ENCODE data around the gene MEF2A. TPM values are rescaled to one million over a fixed set of nuclear protein-coding genes. Genes with fewer than 3 reads are reported as not detected.
A peak's percentile ranks its signal among the peaks of the same experiment; 100 is the strongest.
"Not testable (repeated sequence)": the region's sequence is repeated elsewhere in the genome, so short reads cannot be mapped to it uniquely, and the experiment has no call there.

The MEF2A gene
- total RNA-seq, 2 experiments from 2014 or later: 16.5 to 20.9 TPM

GRCh38 chr15:99741835-99742234, 176.1 kb downstream of the MEF2A start:
- intact Hi-C loops (cut with DNase I, micrococcal nuclease): no loop called here
- ChIA-PET POLR2A (no interaction called here), CTCF (interaction anchor here (1.8 kb wide), 1 partner anchor 470 kb away, joined by 5 read pairs; no protein-coding TSS in a partner anchor)
- DNase-seq (no peak), ATAC-seq (no peak)
- Mint-ChIP-seq H3K27me3 (no peaks in the 10 kb centered on the region), H3K4me1 (no peaks in the 10 kb centered on the region), H3K36me3 (ENCODE audit: low read depth) (no peaks in the 10 kb centered on the region), H3K27ac (no peak overlapping the region), H3K9me3 (ENCODE audit: low read depth) (no peaks in the 10 kb centered on the region), H3K4me3 (no peak overlapping the region)

GRCh38 chr15:99744142-99744541, 178.4 kb downstream of the MEF2A start:
- H3K27me3 Mint-ChIP-seq: no peaks in the 10 kb centered on the region
- no peak overlapping the region for H3K27ac Mint-ChIP-seq
- no peaks in the 10 kb centered on the region for H3K36me3 Mint-ChIP-seq (ENCODE audit: low read depth)
- intact Hi-C loops (cut with DNase I, micrococcal nuclease): no loop called here
- ChIA-PET POLR2A (no interaction called here), CTCF (no interaction called here)
- ATAC-seq (no peak), DNase-seq (no peak)
- no peaks in the 10 kb centered on the region for H3K4me1 Mint-ChIP-seq
- H3K9me3 Mint-ChIP-seq (ENCODE audit: low read depth): no peaks in the 10 kb centered on the region
- no peak overlapping the region for H3K4me3 Mint-ChIP-seq

- Mint-ChIP-seq H3K4me1 (no peaks in the 10 kb centered on the region), H3K27ac (no peak overlapping the region), H3K9me3 (ENCODE audit: low read depth) (no peaks in the 10 kb centered on the region), H3K27me3 (no peaks in the 10 kb centered on the region), H3K36me3 (ENCODE audit: low read depth) (no peaks in the 10 kb centered on the region), H3K4me3 (no peak overlapping the region)
- intact Hi-C loops (cut with DNase I, micrococcal nuclease): no loop called here
- ChIA-PET CTCF (no interaction called here), POLR2A (no interaction called here)
- DNase-seq (no peak), ATAC-seq (no peak)
Observed at GRCh38 chr15:99745370-99746086, 179.7 kb downstream of the MEF2A start.

GRCh38 chr15:99749386-99749785, 183.6 kb downstream of the MEF2A start:
- intact Hi-C loops (cut with DNase I, micrococcal nuclease): no loop called here
- DNase-seq (no peak), ATAC-seq (no peak)
- Mint-ChIP-seq H3K36me3 (ENCODE audit: low read depth) (no peaks in the 10 kb centered on the region), H3K4me3 (no peak overlapping the region), H3K27ac (no peak overlapping the region), H3K9me3 (ENCODE audit: low read depth) (no peaks in the 10 kb centered on the region), H3K4me1 (no peaks in the 10 kb centered on the region), H3K27me3 (no peaks in the 10 kb centered on the region)
- ChIA-PET CTCF (no interaction called here), POLR2A (no interaction called here)

GRCh38 chr15:99750326-99750725, 184.5 kb downstream of the MEF2A start:
- ATAC-seq; H3K27me3 Mint-ChIP-seq; DNase-seq; H3K9me3 Mint-ChIP-seq (ENCODE audit: low read depth); POLR2A ChIA-PET; H3K4me3 Mint-ChIP-seq; CTCF ChIA-PET; H3K27ac Mint-ChIP-seq; intact Hi-C loops (cut with DNase I, micrococcal nuclease); H3K36me3 Mint-ChIP-seq (ENCODE audit: low read depth); H3K4me1 Mint-ChIP-seq: not testable (repeated sequence)

GRCh38 chr15:99752556-99752955, 186.8 kb downstream of the MEF2A start:
- CTCF ChIA-PET: interaction anchor here (0.9 to 1.0 kb wide), 2 partner anchors 16 to 49 kb away, joined by 3 read pairs; no protein-coding TSS in a partner anchor
- intact Hi-C loops (cut with DNase I, micrococcal nuclease): no loop called here
- ATAC-seq (no peak), DNase-seq (no peak)
- H3K4me3 Mint-ChIP-seq: no peak overlapping the region
- no peaks in the 10 kb centered on the region for H3K27me3 Mint-ChIP-seq
- H3K4me1 Mint-ChIP-seq: no peaks in the 10 kb centered on the region
- no peaks in the 10 kb centered on the region for H3K36me3 Mint-ChIP-seq (ENCODE audit: low read depth)
- no peaks in the 10 kb centered on the region for H3K9me3 Mint-ChIP-seq (ENCODE audit: low read depth)
- no peak overlapping the region for H3K27ac Mint-ChIP-seq
- POLR2A ChIA-PET: interaction anchor here (0.6 kb wide), 1 partner anchor 61 kb away, joined by 5 read pairs; no protein-coding TSS in a partner anchor

- ATAC-seq: no peak
- no peaks in the 10 kb centered on the region for H3K9me3 Mint-ChIP-seq (ENCODE audit: low read depth)
- ChIA-PET POLR2A (interaction anchor here (0.6 kb wide), 1 partner anchor 61 kb away, joined by 5 read pairs; no protein-coding TSS in a partner anchor), CTCF (interaction anchor here (0.7 to 1.2 kb wide), 4 partner anchors 15 to 49 kb away, joined by 3 read pairs; no protein-coding TSS in a partner anchor)
- intact Hi-C loops (cut with DNase I, micrococcal nuclease): no loop called here
- no peak overlapping the region for H3K27ac Mint-ChIP-seq
- DNase-seq: no peak
- H3K4me3 Mint-ChIP-seq: no peak overlapping the region
- H3K27me3 Mint-ChIP-seq: no peaks in the 10 kb centered on the region
- H3K4me1 Mint-ChIP-seq: no peaks in the 10 kb centered on the region
- no peaks in the 10 kb centered on the region for H3K36me3 Mint-ChIP-seq (ENCODE audit: low read depth)
Observed at GRCh38 chr15:99753066-99753465, 187.3 kb downstream of the MEF2A start.

GRCh38 chr15:99755692-99756409, 190.1 kb downstream of the MEF2A start:
- H3K9me3 Mint-ChIP-seq (ENCODE audit: low read depth): no peaks in the 10 kb centered on the region

GRCh38 chr15:99762288-99762687, 196.5 kb downstream of the MEF2A start:
- no peaks in the 10 kb centered on the region for H3K9me3 Mint-ChIP-seq (ENCODE audit: low read depth)
- ATAC-seq: no peak
- intact Hi-C loops (cut with DNase I, micrococcal nuclease): no loop called here
- no peaks in the 10 kb centered on the region for H3K36me3 Mint-ChIP-seq (ENCODE audit: low read depth)
- no peaks in the 10 kb centered on the region for H3K4me1 Mint-ChIP-seq
- POLR2A ChIA-PET: no interaction called here
- no peak for DNase-seq
- H3K27me3 Mint-ChIP-seq: peaks cover 4% of the 10 kb centered on the region
- no peak overlapping the region for H3K4me3 Mint-ChIP-seq
- no peak overlapping the region for H3K27ac Mint-ChIP-seq
- CTCF ChIA-PET: interaction anchor here (0.7 to 1.7 kb wide), 2 partner anchors 215 to 489 kb away, joined by 3 to 5 read pairs; no protein-coding TSS in a partner anchor

More at GRCh38 chr15:99755692-99756409, 190.1 kb downstream of the MEF2A start:
- intact Hi-C loops (cut with DNase I, micrococcal nuclease): loop anchor here (1.0 to 5.0 kb wide), 6 partner anchors 51 to 651 kb away; partner anchors contain the start of gene SYNM (in 1 of the 2)
- Mint-ChIP-seq H3K4me3 (no peak overlapping the region), H3K36me3 (ENCODE audit: low read depth) (no peaks in the 10 kb centered on the region), H3K27ac (no peak overlapping the region), H3K27me3 (no peaks in the 10 kb centered on the region), H3K4me1 (no peaks in the 10 kb centered on the region)
- peak; percentile 51 for DNase-seq
- ChIA-PET CTCF (interaction anchor here (0.6 to 4.1 kb wide), 23 partner anchors 11 to 651 kb away, joined by 3 to 40 read pairs (median 4); partner anchors contain the start of gene LYSMD4), POLR2A (no interaction called here)
- ATAC-seq: peak; percentile 94

GRCh38 chr15:99763827-99764226, 198.0 kb downstream of the MEF2A start:
- Mint-ChIP-seq H3K9me3 (ENCODE audit: low read depth) (no peaks in the 10 kb centered on the region), H3K27ac (no peak overlapping the region), H3K4me3 (no peak overlapping the region), H3K4me1 (no peaks in the 10 kb centered on the region), H3K27me3 (peaks cover 4% of the 10 kb centered on the region), H3K36me3 (ENCODE audit: low read depth) (no peaks in the 10 kb centered on the region)
- no peak for ATAC-seq
- intact Hi-C loops (cut with DNase I, micrococcal nuclease): no loop called here
- DNase-seq: no peak
- ChIA-PET POLR2A (no interaction called here), CTCF (interaction anchor here (0.7 to 1.7 kb wide), 3 partner anchors 59 to 491 kb away, joined by 3 to 5 read pairs (median 3); no protein-coding TSS in a partner anchor)

GRCh38 chr15:99764522-99764921, 198.7 kb downstream of the MEF2A start:
- no peaks in the 10 kb centered on the region for H3K36me3 Mint-ChIP-seq (ENCODE audit: low read depth)
- H3K4me1 Mint-ChIP-seq: no peaks in the 10 kb centered on the region
- ChIA-PET CTCF (interaction anchor here (0.9 kb wide), 1 partner anchor 60 kb away, joined by 3 read pairs; no protein-coding TSS in a partner anchor), POLR2A (no interaction called here)
- H3K9me3 Mint-ChIP-seq (ENCODE audit: low read depth): no peaks in the 10 kb centered on the region
- no peak for DNase-seq
- ATAC-seq: no peak
- no peak overlapping the region for H3K27ac Mint-ChIP-seq
- intact Hi-C loops (cut with DNase I, micrococcal nuclease): no loop called here
- H3K4me3 Mint-ChIP-seq: no peak overlapping the region
- peaks cover 4% of the 10 kb centered on the region for H3K27me3 Mint-ChIP-seq

Data from activated CD4-positive, alpha-beta T cell treated with anti-CD3 and anti-CD28 coated beads for 36 hours (primary cell).